ENCODE results near the gene LRMDA. TPM values are rescaled to one million over a fixed set of nuclear protein-coding genes. Genes with fewer than 3 reads are reported as not detected.

LRMDA gene
- total and polyA plus RNA-seq, 2 of the 13 experiments (the other 11 are each of a cell fraction or from before 2014, with no cell fraction given) = 13.4 to 22.0 TPM

- TF ChIP-seq, protein P1, sequence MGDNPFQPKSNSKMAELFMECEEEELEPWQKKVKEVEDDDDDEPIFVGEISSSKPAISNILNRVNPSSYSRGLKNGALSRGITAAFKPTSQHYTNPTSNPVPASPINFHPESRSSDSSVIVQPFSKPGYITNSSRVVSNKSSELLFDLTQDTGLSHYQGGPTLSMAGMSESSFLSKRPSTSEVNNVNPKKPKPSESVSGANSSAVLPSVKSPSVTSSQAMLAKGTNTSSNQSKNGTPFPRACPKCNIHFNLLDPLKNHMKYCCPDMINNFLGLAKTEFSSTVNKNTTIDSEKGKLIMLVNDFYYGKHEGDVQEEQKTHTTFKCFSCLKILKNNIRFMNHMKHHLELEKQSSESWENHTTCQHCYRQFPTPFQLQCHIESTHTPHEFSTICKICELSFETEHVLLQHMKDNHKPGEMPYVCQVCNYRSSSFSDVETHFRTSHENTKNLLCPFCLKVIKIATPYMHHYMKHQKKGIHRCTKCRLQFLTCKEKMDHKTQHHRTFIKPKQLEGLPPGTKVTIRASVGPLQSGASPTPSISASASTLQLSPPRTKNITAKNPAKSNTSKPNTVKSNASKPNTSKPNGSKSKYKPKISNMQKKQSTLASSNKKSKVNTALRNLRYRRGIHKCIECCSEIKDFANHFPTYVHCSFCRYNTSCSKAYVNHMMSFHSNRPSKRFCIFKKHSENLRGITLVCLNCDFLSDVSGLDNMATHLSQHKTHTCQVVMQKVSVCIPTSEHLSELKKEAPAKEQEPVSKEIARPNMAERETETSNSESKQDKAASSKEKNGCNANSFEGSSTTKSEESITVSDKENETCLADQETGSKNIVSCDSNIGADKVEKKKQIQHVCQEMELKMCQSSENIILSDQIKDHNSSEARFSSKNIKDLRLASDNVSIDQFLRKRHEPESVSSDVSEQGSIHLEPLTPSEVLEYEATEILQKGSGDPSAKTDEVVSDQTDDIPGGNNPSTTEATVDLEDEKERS (CRISPR knock-in tag; IDR thresholded peaks at IDR 0.05) = peak; percentile 81; the same call in 1 of the 2 replicates
- TF ChIP-seq, protein P2, sequence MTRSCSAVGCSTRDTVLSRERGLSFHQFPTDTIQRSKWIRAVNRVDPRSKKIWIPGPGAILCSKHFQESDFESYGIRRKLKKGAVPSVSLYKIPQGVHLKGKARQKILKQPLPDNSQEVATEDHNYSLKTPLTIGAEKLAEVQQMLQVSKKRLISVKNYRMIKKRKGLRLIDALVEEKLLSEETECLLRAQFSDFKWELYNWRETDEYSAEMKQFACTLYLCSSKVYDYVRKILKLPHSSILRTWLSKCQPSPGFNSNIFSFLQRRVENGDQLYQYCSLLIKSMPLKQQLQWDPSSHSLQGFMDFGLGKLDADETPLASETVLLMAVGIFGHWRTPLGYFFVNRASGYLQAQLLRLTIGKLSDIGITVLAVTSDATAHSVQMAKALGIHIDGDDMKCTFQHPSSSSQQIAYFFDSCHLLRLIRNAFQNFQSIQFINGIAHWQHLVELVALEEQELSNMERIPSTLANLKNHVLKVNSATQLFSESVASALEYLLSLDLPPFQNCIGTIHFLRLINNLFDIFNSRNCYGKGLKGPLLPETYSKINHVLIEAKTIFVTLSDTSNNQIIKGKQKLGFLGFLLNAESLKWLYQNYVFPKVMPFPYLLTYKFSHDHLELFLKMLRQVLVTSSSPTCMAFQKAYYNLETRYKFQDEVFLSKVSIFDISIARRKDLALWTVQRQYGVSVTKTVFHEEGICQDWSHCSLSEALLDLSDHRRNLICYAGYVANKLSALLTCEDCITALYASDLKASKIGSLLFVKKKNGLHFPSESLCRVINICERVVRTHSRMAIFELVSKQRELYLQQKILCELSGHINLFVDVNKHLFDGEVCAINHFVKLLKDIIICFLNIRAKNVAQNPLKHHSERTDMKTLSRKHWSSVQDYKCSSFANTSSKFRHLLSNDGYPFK (CRISPR knock-in tag; IDR thresholded peaks at IDR 0.05; ENCODE audit: borderline replicate concordance) = no peak
- TF ChIP-seq SPEN (CRISPR knock-in tag; IDR thresholded peaks at IDR 0.05; ENCODE audit: low read depth) = no peak
- TF ChIP-seq, protein P3, sequence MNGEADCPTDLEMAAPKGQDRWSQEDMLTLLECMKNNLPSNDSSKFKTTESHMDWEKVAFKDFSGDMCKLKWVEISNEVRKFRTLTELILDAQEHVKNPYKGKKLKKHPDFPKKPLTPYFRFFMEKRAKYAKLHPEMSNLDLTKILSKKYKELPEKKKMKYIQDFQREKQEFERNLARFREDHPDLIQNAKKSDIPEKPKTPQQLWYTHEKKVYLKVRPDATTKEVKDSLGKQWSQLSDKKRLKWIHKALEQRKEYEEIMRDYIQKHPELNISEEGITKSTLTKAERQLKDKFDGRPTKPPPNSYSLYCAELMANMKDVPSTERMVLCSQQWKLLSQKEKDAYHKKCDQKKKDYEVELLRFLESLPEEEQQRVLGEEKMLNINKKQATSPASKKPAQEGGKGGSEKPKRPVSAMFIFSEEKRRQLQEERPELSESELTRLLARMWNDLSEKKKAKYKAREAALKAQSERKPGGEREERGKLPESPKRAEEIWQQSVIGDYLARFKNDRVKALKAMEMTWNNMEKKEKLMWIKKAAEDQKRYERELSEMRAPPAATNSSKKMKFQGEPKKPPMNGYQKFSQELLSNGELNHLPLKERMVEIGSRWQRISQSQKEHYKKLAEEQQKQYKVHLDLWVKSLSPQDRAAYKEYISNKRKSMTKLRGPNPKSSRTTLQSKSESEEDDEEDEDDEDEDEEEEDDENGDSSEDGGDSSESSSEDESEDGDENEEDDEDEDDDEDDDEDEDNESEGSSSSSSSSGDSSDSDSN (CRISPR knock-in tag; IDR thresholded peaks at IDR 0.05) = no peak
- TF ChIP-seq ZNF773 (CRISPR knock-in tag; IDR thresholded peaks at IDR 0.05; ENCODE audit: borderline replicate concordance) = no peak
- TF ChIP-seq KLF15 (CRISPR knock-in tag; IDR thresholded peaks at IDR 0.05; ENCODE audit: borderline replicate concordance) = no peak
- TF ChIP-seq ATAD3A (CRISPR knock-in tag; IDR thresholded peaks at IDR 0.05) = no peak
- peak; percentile 84 for TF ChIP-seq ZNF12 (CRISPR knock-in tag; IDR thresholded peaks at IDR 0.05)
- peak; percentile 75 for TF ChIP-seq SOX13 (IDR thresholded peaks at IDR 0.05)
- peak in 1 of 2 experiments; percentile 94; a peak in 2 of 4 replicates for TF ChIP-seq SOX13 (CRISPR knock-in tag; conservative IDR thresholded peaks at IDR 0.05 in 1 of 2, IDR thresholded peaks at IDR 0.05 in 1 of 2)
- TF ChIP-seq NR2F2 (IDR thresholded peaks at IDR 0.05; ENCODE audit: borderline replicate concordance, low read depth) = peak; percentile 97
- no peak for TF ChIP-seq ZNF776 (CRISPR knock-in tag; IDR thresholded peaks at IDR 0.05)
- peak; percentile 88 for TF ChIP-seq PITX1 (CRISPR knock-in tag; IDR thresholded peaks at IDR 0.05)
- TF ChIP-seq THAP11 (CRISPR knock-in tag; IDR thresholded peaks at IDR 0.05) = peak; percentile 65; the same call in 1 of the 2 replicates
- no peak for TF ChIP-seq RFX5 (IDR thresholded peaks at IDR 0.05; ENCODE audit: low read depth, low read length)
- TF ChIP-seq, protein P4, sequence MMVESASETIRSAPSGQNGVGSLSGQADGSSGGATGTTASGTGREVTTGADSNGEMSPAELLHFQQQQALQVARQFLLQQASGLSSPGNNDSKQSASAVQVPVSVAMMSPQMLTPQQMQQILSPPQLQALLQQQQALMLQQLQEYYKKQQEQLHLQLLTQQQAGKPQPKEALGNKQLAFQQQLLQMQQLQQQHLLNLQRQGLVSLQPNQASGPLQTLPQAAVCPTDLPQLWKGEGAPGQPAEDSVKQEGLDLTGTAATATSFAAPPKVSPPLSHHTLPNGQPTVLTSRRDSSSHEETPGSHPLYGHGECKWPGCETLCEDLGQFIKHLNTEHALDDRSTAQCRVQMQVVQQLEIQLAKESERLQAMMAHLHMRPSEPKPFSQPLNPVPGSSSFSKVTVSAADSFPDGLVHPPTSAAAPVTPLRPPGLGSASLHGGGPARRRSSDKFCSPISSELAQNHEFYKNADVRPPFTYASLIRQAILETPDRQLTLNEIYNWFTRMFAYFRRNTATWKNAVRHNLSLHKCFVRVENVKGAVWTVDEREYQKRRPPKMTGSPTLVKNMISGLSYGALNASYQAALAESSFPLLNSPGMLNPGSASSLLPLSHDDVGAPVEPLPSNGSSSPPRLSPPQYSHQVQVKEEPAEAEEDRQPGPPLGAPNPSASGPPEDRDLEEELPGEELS (CRISPR knock-in tag; IDR thresholded peaks at IDR 0.05) = peak; percentile 96
- no peak for TF ChIP-seq ZNF747 (CRISPR knock-in tag; IDR thresholded peaks at IDR 0.05; ENCODE audit: borderline replicate concordance)
- peak; percentile 71; the same call in 1 of the 2 replicates for TF ChIP-seq RXRA (CRISPR knock-in tag; IDR thresholded peaks at IDR 0.05)
- no peak for TF ChIP-seq MATR3 (CRISPR knock-in tag; IDR thresholded peaks at IDR 0.05)
Measured at GRCh38 chr10:75733135-75733890, 301.9 kb downstream of the LRMDA start (continued).

Measured in HepG2 (cell line).